HUDEP-2 (cell line): ENCODE results near the gene PTCD3.

Experiments
- DNase-seq, 76 experiments: peaks; one replicate each; lab custom pipeline; 2025; ENCODE audit not compliant: unreplicated experiment in 76 of 76; lab: John Stamatoyannopoulos, UW

PTCD3 gene

DNA sequence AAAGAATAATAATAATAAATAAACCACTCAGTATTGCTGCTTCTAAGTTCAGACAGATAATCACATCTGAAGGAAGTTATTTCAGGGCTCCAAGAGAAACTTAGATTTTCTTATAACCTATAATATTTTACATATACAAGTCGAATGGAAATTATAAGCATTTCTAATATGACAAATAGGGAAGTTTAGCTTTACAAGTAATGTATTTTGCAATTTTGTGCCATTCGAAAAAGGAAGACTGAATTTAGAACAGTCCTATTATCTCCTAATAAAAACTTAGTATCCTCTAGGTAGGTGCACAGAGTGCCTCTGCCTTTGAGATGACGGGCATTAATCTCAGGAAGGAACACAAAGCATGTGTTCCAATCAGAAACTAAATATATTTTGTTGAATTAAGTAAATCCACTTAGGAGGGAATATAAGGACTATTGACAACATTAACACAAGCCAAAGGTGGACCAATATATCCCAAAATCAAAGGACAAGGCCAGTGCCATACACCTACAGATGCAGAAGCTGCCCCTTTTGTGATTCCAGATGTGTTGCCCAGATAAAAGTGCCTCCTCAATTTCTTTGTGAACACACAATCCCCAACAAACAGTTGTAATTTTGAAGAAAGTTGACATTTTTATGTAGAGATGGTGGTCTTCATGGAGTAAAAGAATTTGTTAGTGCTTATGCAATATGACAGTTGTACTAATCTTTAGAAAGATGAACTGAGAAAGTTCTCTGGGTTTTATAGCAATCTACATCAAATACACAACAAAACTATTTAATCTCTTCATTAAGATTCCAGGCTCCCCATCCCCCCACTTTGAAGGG, 36.6 kb downstream of the PTCD3 start:
- DNase-seq, result no peak

DNA sequence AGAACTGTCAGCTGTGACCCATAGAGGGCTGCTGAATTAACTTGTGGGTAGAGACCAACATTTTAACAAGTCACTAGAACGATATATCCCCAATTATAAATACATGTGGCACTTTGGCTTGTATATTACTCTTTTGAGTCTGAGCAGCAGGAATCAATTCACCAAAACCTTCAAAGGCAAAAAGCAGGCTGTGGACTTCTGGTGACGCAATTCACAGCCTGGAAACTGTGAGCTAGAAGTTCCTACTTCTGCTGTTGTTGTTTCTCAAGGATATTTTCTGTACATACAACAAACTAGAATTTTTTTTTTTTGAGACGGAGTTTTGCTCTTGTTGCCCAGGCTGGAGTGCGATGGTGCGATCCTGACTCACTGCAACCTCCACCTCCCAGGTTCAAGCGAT, 37.3 kb downstream of the PTCD3 start:
- DNase-seq, result no peak

DNA sequence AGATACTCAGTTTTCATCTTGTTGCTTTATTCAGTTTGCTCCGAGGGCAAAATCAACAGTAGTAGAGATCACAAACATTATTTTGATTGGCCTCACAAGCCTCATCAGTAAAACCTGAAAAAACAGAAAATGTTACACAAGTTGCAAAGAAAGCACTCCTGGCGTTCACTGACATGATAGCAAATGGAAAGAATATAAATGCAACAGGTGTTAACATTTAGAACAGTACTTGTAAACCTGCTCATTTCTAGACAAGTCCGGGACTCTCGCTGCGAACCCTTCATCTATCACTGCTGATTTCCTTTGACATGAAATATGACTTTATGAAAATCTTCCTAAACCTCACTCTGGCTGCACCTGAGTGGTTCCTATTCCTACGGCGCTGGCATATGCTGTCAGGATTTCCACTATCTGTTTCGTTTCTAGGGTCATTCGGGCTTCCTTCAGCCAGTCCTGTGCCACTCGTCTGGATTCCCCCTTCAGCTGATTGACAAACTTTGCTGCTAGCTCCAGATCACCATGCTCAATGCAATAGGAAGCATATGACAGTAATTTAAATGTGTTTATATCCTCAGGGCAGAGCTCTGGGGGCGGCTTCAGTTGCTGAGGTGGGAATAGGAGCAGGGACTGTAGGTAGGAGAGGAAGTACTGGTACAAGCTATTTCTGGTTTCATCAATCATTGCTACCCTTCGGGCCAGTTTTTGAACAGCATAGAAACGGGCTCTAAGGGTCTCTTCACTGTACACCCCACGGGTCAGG, 38.1 kb downstream of the PTCD3 start:
- no peak for DNase-seq

DNA sequence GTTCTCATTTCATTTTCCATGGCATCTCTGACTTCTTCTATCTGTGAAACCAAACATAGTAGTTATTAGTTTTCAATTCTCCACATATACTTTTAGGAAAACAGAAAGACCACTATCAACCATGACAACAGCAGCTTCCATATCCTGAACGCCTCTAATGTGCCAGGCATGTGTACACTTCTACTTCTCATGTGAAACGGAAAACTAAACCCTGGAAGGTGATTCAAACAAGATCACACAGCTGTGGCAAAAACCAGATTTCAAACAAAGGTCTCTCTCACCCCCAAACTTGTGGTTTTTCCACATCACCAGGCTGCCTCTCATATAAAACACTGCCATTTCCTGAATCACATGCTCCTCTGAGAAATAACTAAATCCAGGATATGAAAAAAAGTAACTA, 41.8 kb downstream of the PTCD3 start:
- no peak for DNase-seq

DNA sequence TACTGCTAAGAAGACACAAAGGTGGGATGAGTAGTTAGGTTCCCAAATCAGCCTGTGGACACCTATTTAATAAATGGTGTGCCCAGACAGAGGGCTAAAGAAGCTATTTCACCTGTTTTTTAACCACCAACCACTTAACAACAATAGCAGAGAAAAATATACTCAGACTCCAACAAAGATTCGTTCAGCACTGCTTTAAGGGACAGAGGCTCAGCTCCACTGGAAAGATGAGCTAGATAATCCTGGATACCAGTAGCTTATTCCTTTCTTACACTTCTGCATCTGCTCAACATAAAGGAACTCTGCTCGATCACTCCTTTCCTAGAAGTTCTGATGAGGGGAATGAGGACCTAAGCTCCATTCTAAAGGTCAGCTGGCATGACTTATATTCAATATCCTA, 44.5 kb downstream of the PTCD3 start:
- no peak for DNase-seq

DNA sequence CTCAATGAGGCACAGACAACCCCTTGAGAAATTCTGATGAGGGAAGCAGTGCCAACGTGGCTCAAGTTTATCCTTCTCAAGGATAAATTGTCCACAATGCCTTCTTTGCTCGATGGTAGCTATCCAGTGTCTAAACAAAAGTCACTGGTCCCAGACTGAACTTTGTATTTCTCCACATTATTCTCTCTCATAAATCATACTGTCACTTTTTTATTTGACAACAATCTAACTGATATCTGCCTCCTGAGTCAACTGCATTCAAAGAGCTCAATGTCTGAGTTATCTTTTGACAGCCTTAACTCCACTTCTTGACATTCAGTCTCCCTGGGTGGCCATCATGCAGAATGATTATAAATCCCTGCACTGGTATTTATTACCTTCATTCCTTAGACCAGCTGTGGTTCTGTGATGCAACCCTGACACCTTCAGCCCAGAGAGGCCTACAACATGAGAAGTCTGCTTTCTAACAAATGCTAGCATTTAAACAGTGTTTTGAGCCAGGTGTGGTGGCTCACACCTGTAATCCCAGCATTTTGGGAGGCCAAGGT, 51.0 kb downstream of the PTCD3 start:
- no peak for DNase-seq

DNA sequence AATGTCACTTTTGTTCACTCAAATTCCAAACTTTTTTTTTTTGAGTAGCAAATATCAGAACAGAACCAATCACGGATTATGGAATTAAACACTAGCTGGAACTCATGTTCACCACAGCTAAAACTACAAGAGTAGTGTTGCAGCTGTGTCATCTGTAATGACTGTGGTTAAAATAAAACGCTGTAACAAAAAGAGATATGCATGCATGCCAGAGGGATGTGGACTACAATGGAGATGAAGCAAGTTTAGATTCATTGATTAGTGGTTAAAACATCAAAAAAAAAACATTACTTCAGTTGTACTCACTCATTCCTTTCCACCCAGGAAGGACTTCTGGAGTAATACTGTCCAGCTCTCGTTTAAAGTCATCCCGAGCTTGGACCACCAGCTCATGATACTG, 52.3 kb downstream of the PTCD3 start:
- DNase-seq, result no peak

DNA sequence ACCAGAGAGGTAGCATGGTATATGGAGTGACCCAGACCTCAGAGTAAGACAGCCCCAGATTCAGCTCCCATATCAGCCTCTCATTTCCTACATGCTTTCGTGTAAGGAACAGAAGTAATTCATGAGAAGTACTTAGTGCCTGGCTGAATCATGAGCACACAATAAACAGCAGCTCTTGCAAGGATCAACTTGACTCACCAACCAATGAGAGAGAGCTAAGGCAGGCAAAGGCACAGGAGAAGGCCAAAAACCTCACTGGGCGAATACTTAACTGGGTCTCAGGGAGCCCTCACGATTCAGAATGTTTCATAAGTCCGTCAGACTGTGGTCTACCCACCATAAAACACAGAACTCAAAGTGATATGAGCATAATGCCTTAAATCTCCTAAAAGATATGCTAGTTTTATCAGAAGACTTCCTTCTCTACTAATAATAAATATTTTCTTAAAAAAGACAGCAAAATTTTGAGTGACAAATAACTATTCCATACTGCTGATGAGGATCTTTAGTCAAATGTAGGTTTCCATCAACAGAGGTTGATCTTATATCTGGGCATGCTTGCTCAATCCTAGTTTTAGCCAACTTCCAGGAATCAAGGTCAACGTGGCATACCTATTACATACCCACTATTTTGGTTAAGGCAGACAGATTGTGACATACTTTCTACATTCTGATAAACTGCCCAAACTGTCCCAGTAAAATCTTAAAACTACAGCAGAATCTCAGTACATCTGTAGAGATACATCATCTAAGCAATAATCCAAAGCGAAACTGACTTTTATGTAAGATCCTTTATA, 54.3 kb downstream of the PTCD3 start:
- no peak for DNase-seq

DNA sequence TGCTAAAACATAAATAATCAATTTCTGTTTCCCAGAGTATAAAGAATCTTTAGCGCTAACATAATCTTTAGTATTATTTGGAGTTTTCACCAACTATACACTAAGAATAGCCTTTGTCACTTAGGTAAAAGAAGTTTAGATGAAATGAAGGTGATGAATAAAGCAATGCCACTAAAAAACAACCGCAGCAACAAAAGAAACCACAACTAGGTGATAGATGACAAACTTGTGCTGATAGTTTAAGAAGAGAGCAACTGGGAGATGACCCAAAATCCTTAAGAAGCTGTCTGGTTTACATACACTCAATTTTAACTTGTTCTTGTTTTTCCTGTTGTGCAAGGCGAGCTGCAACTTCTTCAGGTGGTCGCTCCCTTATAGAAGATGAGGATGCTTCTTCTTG, 64.4 kb downstream of the PTCD3 start:
- no peak for DNase-seq

DNA sequence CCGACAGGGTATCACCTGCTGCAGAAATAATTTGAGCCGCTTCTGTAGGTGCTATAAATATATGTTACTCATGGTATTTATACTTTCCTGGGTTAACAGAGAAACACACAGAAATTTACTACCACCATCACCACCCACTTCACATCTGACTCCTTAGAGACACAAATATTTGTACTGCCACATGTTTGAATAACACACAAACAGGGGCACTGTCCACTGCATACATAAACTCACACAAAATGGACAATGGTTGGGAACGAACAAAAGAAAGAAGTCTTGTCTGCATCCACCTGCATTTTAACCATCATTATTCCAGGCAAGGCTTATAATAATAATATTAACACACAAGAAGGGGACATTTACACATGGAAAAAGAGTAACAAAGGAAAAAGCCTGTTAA, 65.3 kb downstream of the PTCD3 start:
- no peak for DNase-seq

DNA sequence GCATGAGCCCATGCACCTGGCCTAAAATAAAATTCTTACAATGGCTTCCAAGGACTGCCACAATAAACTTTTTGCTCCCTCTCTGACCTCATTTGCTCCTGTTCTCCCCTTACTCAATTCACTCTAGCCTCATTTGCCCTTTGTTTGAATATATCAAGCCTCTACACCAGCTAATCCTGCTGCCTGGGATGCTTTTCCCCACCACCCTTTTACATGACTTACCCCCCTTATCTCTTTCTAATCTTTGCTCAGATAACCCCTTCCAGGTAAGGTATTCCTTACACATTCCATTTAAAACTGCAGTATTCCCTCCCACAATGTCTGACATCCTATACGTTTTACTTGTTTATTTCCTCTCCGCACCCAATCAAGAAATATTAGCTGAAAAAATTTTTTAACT, 66.6 kb downstream of the PTCD3 start:
- DNase-seq, result no peak

DNA sequence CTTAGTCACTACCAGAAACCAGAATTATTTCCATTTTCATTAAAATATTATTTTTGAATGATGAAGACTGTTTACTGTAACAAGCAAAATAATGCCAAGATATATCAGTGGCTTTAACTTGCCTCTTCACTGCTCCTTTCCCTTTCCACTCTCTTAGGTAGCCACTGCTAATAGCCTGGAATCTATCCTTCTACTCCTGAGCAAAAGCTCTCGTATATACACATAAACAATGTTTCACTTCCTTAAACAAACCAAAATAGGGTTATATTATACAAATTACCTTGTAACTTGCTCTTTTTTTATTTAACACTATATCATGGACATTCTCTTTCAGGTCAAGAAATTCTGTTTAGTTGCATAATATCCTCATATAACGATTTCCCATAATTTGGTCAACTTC, 68.4 kb downstream of the PTCD3 start:
- DNase-seq, result no peak

DNA sequence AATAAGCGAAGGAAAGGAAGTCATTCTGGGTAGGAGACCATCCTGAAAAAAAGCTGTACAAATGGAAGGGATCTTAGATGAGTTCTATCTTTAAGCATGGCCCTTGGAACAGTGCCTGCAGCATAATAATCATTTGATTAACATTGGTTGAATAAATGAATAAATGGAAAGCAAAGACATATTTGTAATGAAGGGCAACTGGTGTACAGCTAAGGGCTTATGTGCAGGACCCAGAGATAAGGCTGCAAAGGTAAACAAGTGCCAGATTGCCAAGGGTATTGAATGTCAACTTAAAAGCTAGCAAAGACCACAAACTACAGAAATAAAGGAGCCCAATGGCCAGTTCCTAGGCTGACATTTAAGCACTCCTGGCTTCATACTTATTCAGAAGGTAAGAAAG, 69.8 kb downstream of the PTCD3 start:
- DNase-seq, result no peak

DNA sequence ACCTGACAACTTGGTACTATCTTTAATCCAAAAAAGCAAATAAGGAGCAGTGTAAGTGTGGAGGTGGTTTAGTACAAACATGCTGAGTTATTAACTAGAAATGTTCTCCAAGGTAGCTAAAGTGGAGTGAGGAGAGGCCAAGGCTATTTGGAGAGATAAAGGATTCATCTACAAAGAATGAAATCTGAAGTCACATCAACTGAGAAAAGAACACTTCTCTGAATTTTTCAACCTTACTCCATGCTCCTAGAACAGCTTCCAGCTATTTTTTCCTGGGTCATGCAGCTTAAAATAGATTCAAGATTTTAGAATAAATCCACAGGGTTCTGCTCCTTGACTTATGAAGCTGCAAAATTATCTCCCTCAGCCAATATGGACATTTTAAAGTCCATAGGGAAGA, 70.6 kb downstream of the PTCD3 start:
- DNase-seq, result no peak

DNA sequence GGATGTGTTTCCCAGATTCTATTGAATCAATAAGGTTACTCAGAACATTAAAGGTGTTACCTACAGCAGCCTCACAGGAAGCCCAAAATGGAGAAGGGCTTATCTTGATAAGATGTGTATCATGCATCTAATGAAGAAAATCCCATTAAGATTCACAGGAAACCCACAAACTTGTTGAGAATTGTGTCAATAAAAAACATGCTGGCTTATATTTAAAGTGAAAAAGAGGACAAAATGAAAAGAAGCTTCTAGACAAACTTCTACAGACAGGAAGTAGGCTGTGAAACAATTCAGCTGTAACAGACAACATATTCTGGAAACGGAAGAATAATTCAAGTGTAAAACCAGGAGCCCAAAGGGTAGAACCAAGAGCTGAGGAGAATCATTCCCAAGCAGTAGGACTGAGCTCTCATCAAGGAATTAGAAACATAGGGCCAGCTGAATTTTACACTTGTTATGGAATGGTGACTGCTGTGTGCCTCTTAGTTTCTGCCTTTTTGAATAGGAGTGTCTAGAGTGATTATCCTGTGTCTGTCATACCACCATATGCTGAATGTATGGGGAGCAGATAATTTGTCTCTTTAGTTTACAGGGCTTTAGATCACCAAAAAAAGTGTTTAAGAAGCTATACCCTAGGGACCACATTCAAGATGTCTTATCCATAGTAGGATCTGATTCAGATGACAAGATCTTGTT, 79.6 kb downstream of the PTCD3 start:
- DNase-seq, result peak in 1 of 76 experiments; percentile 3

DNA sequence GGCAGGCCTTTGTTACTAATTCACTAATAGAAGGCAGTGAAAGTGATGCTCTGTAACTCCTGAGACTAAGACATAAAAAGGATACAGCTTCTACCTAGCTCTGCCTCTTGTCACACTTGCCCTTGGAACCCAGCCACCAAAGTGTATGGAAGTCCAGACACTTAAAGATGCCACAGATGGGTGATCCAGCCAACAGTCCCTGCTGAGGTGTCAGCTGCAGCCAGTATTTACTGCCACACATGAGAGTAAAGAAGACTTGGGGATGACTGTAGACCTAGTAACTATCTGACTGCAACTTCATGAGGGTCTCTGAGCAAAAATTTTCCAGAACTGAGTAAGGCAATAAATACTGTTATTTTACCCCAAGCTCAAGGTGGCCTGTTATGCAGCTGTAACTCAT, 80.4 kb downstream of the PTCD3 start:
- peak in 15 of 76 experiments; percentile 5 to 35 (median 21) for DNase-seq

DNA sequence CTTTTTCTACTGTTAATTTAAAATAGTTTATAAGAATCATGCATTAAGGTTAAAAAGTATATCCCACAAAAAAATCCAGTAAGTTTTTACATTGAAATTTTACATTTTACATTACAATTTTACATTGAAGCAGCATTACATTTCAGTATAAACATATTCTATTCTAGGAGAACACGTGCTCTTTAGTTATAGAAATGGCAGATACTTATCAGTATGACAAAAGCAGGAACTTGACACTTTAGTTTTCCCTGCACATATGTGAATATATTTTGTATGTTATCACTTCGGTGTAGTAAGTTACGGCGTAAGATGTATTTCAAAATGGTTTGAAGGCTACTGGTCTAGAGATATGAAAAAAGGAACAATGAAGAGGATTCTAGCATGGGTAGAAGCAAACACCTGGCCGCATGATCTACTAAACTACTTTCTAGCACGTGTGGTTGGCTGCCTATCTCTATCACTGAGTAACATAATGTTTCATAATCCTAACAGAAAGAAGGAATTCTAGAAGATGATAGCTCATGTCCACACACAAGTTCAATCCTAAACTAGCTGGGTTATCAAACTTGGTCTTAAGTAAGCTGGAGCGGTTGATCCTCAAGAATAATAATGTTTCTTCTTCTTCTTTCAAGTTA, 83.9 kb downstream of the PTCD3 start:
- DNase-seq, result peak in 12 of 76 experiments; percentile 13 to 73 (median 28)
